H1 (cell line): ENCODE results near the gene ZNF763. TPM values are rescaled to one million over a fixed set of nuclear protein-coding genes. Genes with fewer than 3 reads are reported as not detected.
A peak's percentile ranks its signal among the peaks of the same experiment; 100 is the strongest.

Experiments used
- CTCF ChIA-PET: fragments of 300-600 bp; sonication (Branson Sonifier 250); formaldehyde crosslinking; loops from one replicate; lab custom pipeline; 2021; ENCODE audit not compliant: partially characterized antibody; lab: Charles Lee
- POLR2A ChIA-PET: fragments of 300-600 bp; sonication (Branson Sonifier 250); formaldehyde crosslinking; loops from one replicate; lab custom pipeline; 2021; ENCODE audit warnings: inconsistent platforms; ENCODE audit not compliant: partially characterized antibody; lab: Charles Lee
- DNase-seq, 2 experiments: peaks; one replicate each; pipeline versions ENCODE4 v3.0.0 to v3.0.0-alpha.2; 2010 to 2022; ENCODE audit warnings: low spot score in 2 of 2, low read depth in 1 of 2, mixed read lengths in 1 of 2
- FAIRE-seq: peaks from 2 replicates; lab custom pipeline; 2011; peaks lifted over from hg19 to GRCh38; lab: Jason Lieb, UNC
- H2AFZ ChIP-seq: 2 replicates; pipeline ENCODE4 v1.8.1; 2012; ENCODE audit warnings: low read length, inconsistent platforms
- H2AK5ac ChIP-seq: 2 replicates; pipeline ENCODE4 v1.6.1; 2013; ENCODE audit warnings: low read depth, low read length
- H2BK120ac ChIP-seq: replicated peaks from 2 replicates; pipeline ENCODE3; 2013; ENCODE audit warnings: low read depth, low read length, inconsistent platforms
- H2BK12ac ChIP-seq: 2 replicates; pipeline ENCODE4 v1.6.1; 2013; ENCODE audit warnings: low read depth, low read length
- H2BK15ac ChIP-seq: 2 replicates; pipeline ENCODE4 v1.6.1; 2013; ENCODE audit warnings: low read length
- H2BK20ac ChIP-seq: 2 replicates; pipeline ENCODE4 v1.6.1; 2013; ENCODE audit warnings: low read length
- H2BK5ac ChIP-seq: 2 replicates; pipeline ENCODE4 v1.6.1; 2013; ENCODE audit warnings: low read depth, low read length
- H3K14ac ChIP-seq: 2 replicates; pipeline ENCODE4 v1.6.1; 2013; ENCODE audit warnings: inconsistent platforms; ENCODE audit not compliant: insufficient read length
- H3K18ac ChIP-seq: 2 replicates; pipeline ENCODE4 v1.6.1; 2013; ENCODE audit warnings: low read length; ENCODE audit errors: extremely low read depth
- H3K23ac ChIP-seq: 2 replicates; pipeline ENCODE4 v1.6.1; 2013; ENCODE audit warnings: inconsistent platforms; ENCODE audit not compliant: insufficient read length
- H3K23me2 ChIP-seq: 2 replicates; pipeline ENCODE4 v1.6.1; 2013; ENCODE audit warnings: low read depth, low read length
- H3K27ac ChIP-seq: 2 replicates; pipeline ENCODE4 v1.6.1; 2011; ENCODE audit warnings: low read depth, low read length, inconsistent platforms
- H3K27me3 ChIP-seq, 4 experiments: replicated peaks in 1 of 4; 1 replicate in 1 of 4; 2 replicates in 3 of 4; pipeline versions ENCODE4 v1.6.1 to v1.8.1; 2011 to 2013; ENCODE audit warnings: low read length in 3 of 4, mild to moderate bottlenecking in 3 of 4, inconsistent platforms in 2 of 4, mixed read lengths in 2 of 4, moderate library complexity in 1 of 4; ENCODE audit not compliant: control insufficient read depth in 3 of 4, insufficient read depth in 3 of 4; ENCODE audit errors: extremely low read depth in 1 of 4
- H3K36me3 ChIP-seq, 4 experiments: 2 replicates each; pipeline versions ENCODE4 v1.6.1 to v1.8.1; 2011 to 2013; ENCODE audit warnings: mild to moderate bottlenecking in 4 of 4, low read length in 3 of 4, moderate library complexity in 2 of 4, control low read depth in 1 of 4, inconsistent platforms in 1 of 4; ENCODE audit not compliant: insufficient read depth in 4 of 4, control insufficient read depth in 2 of 4
- H3K4ac ChIP-seq: replicated peaks from 2 replicates; pipeline ENCODE3; 2013; ENCODE audit warnings: low read length, low read depth, mixed read lengths, inconsistent platforms; ENCODE audit not compliant: insufficient read length
- H3K4me1 ChIP-seq, 4 experiments: replicated peaks in 1 of 4; 1 replicate in 1 of 4; 2 replicates in 3 of 4; pipeline versions ENCODE4 v1.6.1 to v1.8.1; 2011 to 2013; ENCODE audit warnings: low read length in 3 of 4, inconsistent platforms in 2 of 4, mixed read lengths in 1 of 4; ENCODE audit not compliant: insufficient read depth in 4 of 4, control insufficient read depth in 3 of 4
- H3K4me2 ChIP-seq, 2 experiments: 2 replicates each; pipeline versions ENCODE4 v1.6.1 to v1.8.1; 2011 to 2013; ENCODE audit warnings: low read depth in 2 of 2, low read length in 2 of 2, control low read depth in 1 of 2, inconsistent platforms in 1 of 2, mild to moderate bottlenecking in 1 of 2; ENCODE audit not compliant: insufficient read depth in 1 of 2
- H3K4me3 ChIP-seq, 4 experiments: fragments of 200-600, 300-600 bp in 1 of 4; sonication (generic), shearing (Covaris generic), sonication (Bioruptor Twin) in 1 of 4; 2 replicates each; pipeline versions ENCODE4 v1.5.1 to v1.8.1; 2011 to 2016; ENCODE audit warnings: low read length in 4 of 4, low read depth in 3 of 4, control low read depth in 2 of 4, inconsistent platforms in 2 of 4, mild to moderate bottlenecking in 2 of 4, mixed read lengths in 1 of 4, moderate library complexity in 1 of 4; ENCODE audit not compliant: insufficient read depth in 2 of 4; ENCODE audit errors: extremely low read depth in 1 of 4
- H3K56ac ChIP-seq: replicated peaks from 2 replicates; pipeline ENCODE3; 2013; ENCODE audit warnings: low read depth, mild to moderate bottlenecking, mixed read lengths, low read length, inconsistent platforms; ENCODE audit not compliant: insufficient read length
- H3K79me1 ChIP-seq: 2 replicates; pipeline ENCODE4 v1.6.1; 2013; ENCODE audit warnings: low read depth, low read length, control low read depth
- H3K79me2 ChIP-seq, 2 experiments: 2 replicates each; pipeline versions ENCODE4 v1.6.1 to v1.8.1; 2012 to 2013; ENCODE audit warnings: low read length in 2 of 2, mild to moderate bottlenecking in 2 of 2, inconsistent platforms in 1 of 2; ENCODE audit not compliant: insufficient read depth in 2 of 2, control insufficient read depth in 1 of 2
- H3K9ac ChIP-seq, 4 experiments: replicated peaks in 1 of 4; 1 replicate in 1 of 4; 2 replicates in 3 of 4; pipeline versions ENCODE4 v1.6.1 to v1.8.1; 2011 to 2013; ENCODE audit warnings: low read depth in 3 of 4, low read length in 3 of 4, control low read depth in 2 of 4, mild to moderate bottlenecking in 2 of 4, moderate library complexity in 2 of 4, inconsistent platforms in 1 of 4; ENCODE audit errors: extremely low read depth in 1 of 4
- H3K9me3 ChIP-seq, 2 experiments: 2 replicates each; pipeline versions ENCODE4 v1.6.1 to v1.8.1; 2012 to 2013; ENCODE audit warnings: mild to moderate bottlenecking in 2 of 2, moderate library complexity in 2 of 2, control low read depth in 1 of 2, inconsistent platforms in 1 of 2, low read depth in 1 of 2, low read length in 1 of 2, mixed read lengths in 1 of 2; ENCODE audit not compliant: insufficient read depth in 2 of 2
- H4K20me1 ChIP-seq, 2 experiments: replicated peaks in 1 of 2; 2 replicates each; pipeline versions ENCODE3 to v1.8.1; 2011 to 2013; ENCODE audit warnings: inconsistent platforms in 2 of 2, low read length in 2 of 2, mild to moderate bottlenecking in 1 of 2; ENCODE audit not compliant: insufficient read depth in 2 of 2, control insufficient read depth in 1 of 2
- H4K5ac ChIP-seq: 2 replicates; pipeline ENCODE4 v1.6.1; 2013; ENCODE audit warnings: low read length, low read depth, mixed read lengths, inconsistent platforms; ENCODE audit not compliant: insufficient read length
- H4K8ac ChIP-seq: 2 replicates; pipeline ENCODE4 v1.8.0; 2013; ENCODE audit warnings: mild to moderate bottlenecking, moderate library complexity, low read length, inconsistent platforms; ENCODE audit not compliant: insufficient read depth; ENCODE audit errors: extremely low read depth
- H4K91ac ChIP-seq: replicated peaks from 2 replicates; pipeline ENCODE3; 2013; ENCODE audit warnings: low read length, mixed read lengths, inconsistent platforms; ENCODE audit not compliant: insufficient read length
- ASH2L ChIP-seq: fragments of 200-600, 300-600 bp; sonication (generic); IDR thresholded peaks from one replicate; pipeline ENCODE4 v1.7.1; 2017; ENCODE audit warnings: low read length
- CHD2 ChIP-seq: IDR thresholded peaks from 2 replicates; pipeline ENCODE4 v1.6.1; 2012; ENCODE audit warnings: low read length, improper control_type of control experiment
- CTBP2 ChIP-seq: IDR thresholded peaks from 2 replicates; pipeline ENCODE4 v1.7.0; 2011; ENCODE audit warnings: borderline replicate concordance, mild to moderate bottlenecking, moderate library complexity, mixed read lengths, low read length; ENCODE audit not compliant: insufficient read depth, insufficient read length
- JUN ChIP-seq: IDR thresholded peaks from 2 replicates; pipeline ENCODE4 v1.6.1; 2011; ENCODE audit warnings: low read depth, mild to moderate bottlenecking, improper control_type of control experiment, low read length
- POU5F1 ChIP-seq: IDR thresholded peaks from 2 replicates; pipeline ENCODE4 v1.6.1; 2011; ENCODE audit warnings: low read depth, mild to moderate bottlenecking, low read length, moderate library complexity
- RFX5 ChIP-seq: IDR thresholded peaks from 2 replicates; pipeline ENCODE4 v1.6.1; 2011; ENCODE audit warnings: low read depth, low read length, improper control_type of control experiment, borderline replicate concordance
- RXRA ChIP-seq: IDR thresholded peaks from 2 replicates; pipeline ENCODE4 v1.6.1; 2011; ENCODE audit warnings: low read depth, mild to moderate bottlenecking, low read length, moderate library complexity; ENCODE audit not compliant: insufficient read depth
- TAF7 ChIP-seq: optimal IDR thresholded peaks from 2 replicates; pipeline ENCODE3; 2011; ENCODE audit warnings: low read depth, mild to moderate bottlenecking, inconsistent platforms, low read length, moderate library complexity, borderline replicate concordance
- WGBS, 2 experiments: shearing (Covaris generic) in 1 of 2; methylation state at CpG; one replicate each; pipeline versions ENCODE4 v1.1.6 to v1.1.7; 2013 to 2015; ENCODE audit warnings: low lambda C conversion rate in 2 of 2, mixed read lengths in 2 of 2, inconsistent platforms in 1 of 2, low coverage in 1 of 2, missing lambda C conversion rate in 1 of 2; ENCODE audit not compliant: insufficient replicate concordance in 2 of 2, insufficient coverage in 1 of 2, insufficient read length in 1 of 2; ENCODE audit errors: extremely low coverage in 1 of 2, missing lambda C conversion rate in 1 of 2; 5-methylcytosine and 5-hydroxymethylcytosine counted together
- long read RNA-seq, 2 experiments: library from RNA in 1 of 2; library from capped mRNA in 1 of 2; stranded (forward); transcript quantifications; one replicate each; pipeline ENCODE4 v2.0.0, GENCODE V29; 2021; ENCODE audit warnings: inconsistent platforms in 1 of 2
- polyA minus RNA-seq, 3 experiments: library from RNA; depleted of rRNA, polyadenylated mRNA; stranded (reverse); fragments of >200 nt; gene quantifications; 1 replicate in 2 of 3; 2 replicates in 1 of 3; pipeline ENCODE4 v1.2.3, GENCODE V29; 2011
- polyA plus RNA-seq, 7 experiments: library from polyadenylated mRNA; depleted of rRNA in 3 of 7; stranded (reverse) in 5 of 7; unstranded in 2 of 7; fragments of >200 nt in 5 of 7; fragments of 200-250 nt in 2 of 7; gene quantifications; 1 replicate in 5 of 7; 2 replicates in 1 of 7; 4 replicates in 1 of 7; pipeline versions ENCODE4 v1.2.1 to v1.2.3, GENCODE V29; 2011 to 2013; ENCODE audit warnings: missing spikeins in 2 of 7, mixed read lengths in 2 of 7
- total RNA-seq: library from RNA; stranded (reverse); fragmentation: NEBNext Ultra II Directional; extraction: Animal tissue kit (Norgen Biotek cat#: 25700); gene quantifications from 2 replicates; pipeline ENCODE4 v1.2.1, GENCODE V29; 2021

ZNF763 gene
- 1.7 TPM in 2 replicates for total RNA-seq
- polyA plus RNA-seq (2011; rRNA removed): 0.39 and 0.46 TPM in 2 replicates
- 1.5 TPM for polyA plus RNA-seq (2011; cell fraction: cytosol; rRNA removed)
- 0.31 TPM for polyA plus RNA-seq (2011; cell fraction: nucleus; rRNA removed)
- polyA plus RNA-seq (2012, experiment 1 of 2): 0.83 to 2.6 TPM (median 1.2 TPM) in 4 replicates
- 0.30 TPM for polyA plus RNA-seq (2012, experiment 2 of 2)
- 0.59 TPM for polyA plus RNA-seq (2013, experiment 1 of 2)
- polyA plus RNA-seq (2013, experiment 2 of 2): 0.64 TPM
- 1.1 and 2.1 TPM in 2 replicates for polyA minus RNA-seq (2011; rRNA and poly(A)+ RNA removed)
- 0.81 TPM for polyA minus RNA-seq (2011; cell fraction: cytosol; rRNA and poly(A)+ RNA removed)
- 4.9 TPM for polyA minus RNA-seq (2011; cell fraction: nucleus; rRNA and poly(A)+ RNA removed)
- long read RNA-seq, experiment 1, partial matches to known transcripts: 0 of 1 reads
- long read RNA-seq, experiment 1, other reads (novel, unspliced or antisense): 1 of 1 reads
- long read RNA-seq, experiment 2, partial matches to known transcripts: 0 of 2 reads
- long read RNA-seq, experiment 2, other reads (novel, unspliced or antisense): 0 of 2 reads

DNA sequence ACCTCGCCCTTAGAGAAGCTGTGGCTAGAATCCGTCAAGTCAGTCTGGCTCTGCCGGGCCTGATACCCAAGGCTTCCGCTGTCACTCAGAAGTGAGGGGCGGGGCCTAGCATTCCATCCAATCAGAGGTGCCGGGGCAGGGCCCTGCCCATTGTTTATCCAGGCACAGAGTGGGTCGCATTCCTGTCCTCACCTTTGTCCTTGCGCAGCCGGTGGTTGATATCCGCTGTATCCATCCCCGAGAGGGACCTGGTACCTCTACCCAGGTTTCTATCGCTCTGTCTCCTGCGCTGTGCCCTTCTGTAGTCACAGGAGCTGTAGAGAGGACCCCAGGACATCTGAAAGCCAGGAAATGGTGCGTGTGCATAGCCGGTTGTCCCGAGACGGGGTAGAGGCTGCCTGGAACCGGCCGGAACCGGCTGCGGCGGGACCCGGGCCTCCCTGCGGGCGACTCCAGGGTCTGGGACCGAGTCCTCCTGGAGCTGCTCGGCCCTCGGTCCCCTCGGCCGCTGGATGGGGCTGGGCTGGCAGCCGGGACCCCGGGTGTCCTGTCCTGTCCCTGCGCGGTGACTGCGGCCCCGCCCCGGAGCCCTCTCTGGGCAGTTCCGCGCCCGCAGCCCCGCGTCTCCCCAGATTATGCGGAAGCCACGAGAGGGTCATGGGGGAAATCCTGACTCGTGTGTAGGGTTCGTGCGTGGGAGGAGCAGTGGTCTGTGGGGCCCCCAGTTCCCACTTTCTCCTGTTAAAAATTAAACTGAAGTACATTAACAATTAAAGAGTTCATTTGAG lies at the start of gene ZNF763:
TSS of gene ZNF763 (plus strand) at position 183 of the 788 bp plus-strand sequence. CDS start at position 352, 169 bp downstream.
- H3K9me3 ChIP-seq: no peaks in the 10 kb centered on the region
- H3K27ac ChIP-seq: peak within 1 kb of the TSS; percentile 75; the same call in 1 of the 2 replicates
- no peak within 1 kb of the TSS for H3K14ac ChIP-seq
- peak within 1 kb of the TSS; percentile 66 to 76 (median 72) for H3K4me3 ChIP-seq
- no peaks in the 10 kb centered on the region for H3K79me2 ChIP-seq
- H2BK5ac ChIP-seq: peak within 1 kb of the TSS; percentile 96
- DNase-seq (peak; percentile 89 to 96), FAIRE-seq (peak; percentile 76)
- H4K20me1 ChIP-seq: no peaks in the 10 kb centered on the region
- H4K5ac ChIP-seq: peak within 1 kb of the TSS; percentile 82
- peak within 1 kb of the TSS; percentile 57 to 99 (median 79) for H3K9ac ChIP-seq
- no peak within 1 kb of the TSS for H3K56ac ChIP-seq
- no peaks in the 10 kb centered on the region for H3K36me3 ChIP-seq
- peak within 1 kb of the TSS; percentile 71 for H2BK120ac ChIP-seq
- H2BK12ac ChIP-seq: peak within 1 kb of the TSS; percentile 84
- H4K91ac ChIP-seq: peak within 1 kb of the TSS; percentile 54
- H2BK15ac ChIP-seq: peak within 1 kb of the TSS; percentile 67; the same call in 1 of the 2 replicates
- H3K4me1 ChIP-seq: peaks cover 0 to 7% (median 4%) of the 10 kb centered on the region in 4 experiments; a peak in 5 of 7 replicates
- no peak within 1 kb of the TSS for H2AK5ac ChIP-seq
- ChIA-PET CTCF (interaction anchor here (0.6 to 5.9 kb wide), 13 partner anchors 11 to 586 kb away, joined by 3 to 92 read pairs (median 5); partner anchors contain the start of genes ZNF20, ZNF564 and ZNF878), POLR2A (interaction anchor here (0.7 to 3.2 kb wide), 17 partner anchors 10 to 191 kb away, joined by 3 to 73 read pairs (median 5); partner anchors contain the start of genes ZNF20, ZNF433, ZNF625 and ZNF700)
- H3K79me1 ChIP-seq: no peaks in the 10 kb centered on the region
- H2BK20ac ChIP-seq: no peak within 1 kb of the TSS
- peak within 1 kb of the TSS; percentile 19; the same call in 1 of the 2 replicates for H3K18ac ChIP-seq
- no peak within 1 kb of the TSS for H3K4ac ChIP-seq
- H3K4me2 ChIP-seq: peak within 1 kb of the TSS; percentile 72 to 89
- H3K27me3 ChIP-seq: peaks cover 0 to 13% (median 7%) of the 10 kb centered on the region in 4 experiments; a peak in 5 of 7 replicates
- H2AFZ ChIP-seq: peak within 1 kb of the TSS; percentile 81
- no peak within 1 kb of the TSS for H3K23ac ChIP-seq
- peak within 1 kb of the TSS; percentile 99; the same call in 1 of the 2 replicates for H4K8ac ChIP-seq
- H3K23me2 ChIP-seq: peaks cover 8% of the 10 kb centered on the region; the same call in 1 of the 2 replicates
- 6% methylated on average over 40 of the region's 47 CpGs; no CpG with 5 or more reads in 1 of the 2 experiments for WGBS, 2 experiments
- TF ChIP-seq TAF7 (peak; percentile 71), ASH2L (peak; percentile 56), RXRA (no peak), CTBP2 (no peak), RFX5 (no peak), JUN (0 out of 2 replicates have a peak, but pooled peaks have one; percentile 6), POU5F1 (no peak), CHD2 (peak; percentile 50; the same call in 1 of the 2 replicates)
